OCI-LY3 (cell line): Measurements from ENCODE around the gene SH3GL1.

Experiments
- EZH2phosphoT487 ChIP-seq: fragments of 200-600 bp; shearing (Covaris generic); IDR thresholded peaks from 2 replicates; pipeline ENCODE4 v1.6.1; 2018; ENCODE audit warnings: antibody characterized with exemption, mixed run types, low read depth
- TF ChIP-seq, protein P1 (sequence below): fragments of 200-600, 300-600 bp; sonication (generic); IDR thresholded peaks from 2 replicates; pipeline ENCODE4 v1.5.1; 2014; ENCODE audit warnings: antibody characterized with exemption, low read length, low read depth

DNA sequence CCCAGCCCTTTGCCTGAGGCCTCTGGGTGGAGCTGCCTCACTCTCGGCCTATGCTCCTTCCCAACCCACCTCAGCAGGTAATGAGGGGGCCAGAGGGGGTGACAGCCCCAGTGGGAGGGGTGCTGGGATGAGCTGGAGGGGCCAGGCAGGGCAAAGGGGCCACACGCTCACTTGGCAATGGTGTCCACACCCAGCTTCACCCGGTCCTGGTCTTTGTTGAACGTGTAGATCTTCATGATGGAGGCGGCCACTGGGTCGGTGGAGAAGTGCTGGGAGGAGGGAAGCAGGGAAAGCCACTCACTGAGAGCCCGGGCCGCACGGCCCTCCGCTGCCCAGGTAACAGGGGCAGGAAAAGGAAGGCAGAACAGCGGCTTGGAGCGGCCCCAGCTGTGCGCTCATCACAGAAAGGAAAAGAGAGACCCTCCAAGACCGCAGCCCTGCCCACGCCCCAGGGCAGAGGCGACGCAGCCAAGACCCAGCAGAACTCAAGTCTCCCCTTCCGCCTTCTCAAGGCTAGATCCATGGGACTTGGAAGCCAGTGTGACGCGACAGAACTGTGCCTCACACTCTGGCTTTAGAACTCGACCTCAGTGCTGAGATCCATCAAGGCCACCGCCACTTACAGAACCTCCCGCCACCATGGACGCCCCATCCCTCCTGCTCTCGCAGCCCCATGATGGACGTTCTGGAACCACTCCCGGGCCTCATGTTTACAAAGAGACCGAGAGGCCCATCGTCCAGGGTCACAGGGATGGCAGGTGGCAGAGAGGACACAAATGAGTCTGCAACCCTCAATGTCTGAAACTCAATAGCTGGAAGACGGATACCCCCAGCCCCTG, 48.0 kb upstream of the SH3GL1 start:
- TF ChIP-seq, protein P1, sequence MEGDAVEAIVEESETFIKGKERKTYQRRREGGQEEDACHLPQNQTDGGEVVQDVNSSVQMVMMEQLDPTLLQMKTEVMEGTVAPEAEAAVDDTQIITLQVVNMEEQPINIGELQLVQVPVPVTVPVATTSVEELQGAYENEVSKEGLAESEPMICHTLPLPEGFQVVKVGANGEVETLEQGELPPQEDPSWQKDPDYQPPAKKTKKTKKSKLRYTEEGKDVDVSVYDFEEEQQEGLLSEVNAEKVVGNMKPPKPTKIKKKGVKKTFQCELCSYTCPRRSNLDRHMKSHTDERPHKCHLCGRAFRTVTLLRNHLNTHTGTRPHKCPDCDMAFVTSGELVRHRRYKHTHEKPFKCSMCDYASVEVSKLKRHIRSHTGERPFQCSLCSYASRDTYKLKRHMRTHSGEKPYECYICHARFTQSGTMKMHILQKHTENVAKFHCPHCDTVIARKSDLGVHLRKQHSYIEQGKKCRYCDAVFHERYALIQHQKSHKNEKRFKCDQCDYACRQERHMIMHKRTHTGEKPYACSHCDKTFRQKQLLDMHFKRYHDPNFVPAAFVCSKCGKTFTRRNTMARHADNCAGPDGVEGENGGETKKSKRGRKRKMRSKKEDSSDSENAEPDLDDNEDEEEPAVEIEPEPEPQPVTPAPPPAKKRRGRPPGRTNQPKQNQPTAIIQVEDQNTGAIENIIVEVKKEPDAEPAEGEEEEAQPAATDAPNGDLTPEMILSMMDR = no peak
- TF ChIP-seq EZH2phosphoT487 = no peak
